ENCODE measurements around the gene CDR2. TPM values are rescaled to one million over a fixed set of nuclear protein-coding genes. Genes with fewer than 3 reads are reported as not detected.

Gene CDR2
- total and polyA plus RNA-seq, 2 of the 13 experiments (the other 11 are each of a cell fraction or from before 2014, with no cell fraction given), result 59.0 to 78.9 TPM

DNA sequence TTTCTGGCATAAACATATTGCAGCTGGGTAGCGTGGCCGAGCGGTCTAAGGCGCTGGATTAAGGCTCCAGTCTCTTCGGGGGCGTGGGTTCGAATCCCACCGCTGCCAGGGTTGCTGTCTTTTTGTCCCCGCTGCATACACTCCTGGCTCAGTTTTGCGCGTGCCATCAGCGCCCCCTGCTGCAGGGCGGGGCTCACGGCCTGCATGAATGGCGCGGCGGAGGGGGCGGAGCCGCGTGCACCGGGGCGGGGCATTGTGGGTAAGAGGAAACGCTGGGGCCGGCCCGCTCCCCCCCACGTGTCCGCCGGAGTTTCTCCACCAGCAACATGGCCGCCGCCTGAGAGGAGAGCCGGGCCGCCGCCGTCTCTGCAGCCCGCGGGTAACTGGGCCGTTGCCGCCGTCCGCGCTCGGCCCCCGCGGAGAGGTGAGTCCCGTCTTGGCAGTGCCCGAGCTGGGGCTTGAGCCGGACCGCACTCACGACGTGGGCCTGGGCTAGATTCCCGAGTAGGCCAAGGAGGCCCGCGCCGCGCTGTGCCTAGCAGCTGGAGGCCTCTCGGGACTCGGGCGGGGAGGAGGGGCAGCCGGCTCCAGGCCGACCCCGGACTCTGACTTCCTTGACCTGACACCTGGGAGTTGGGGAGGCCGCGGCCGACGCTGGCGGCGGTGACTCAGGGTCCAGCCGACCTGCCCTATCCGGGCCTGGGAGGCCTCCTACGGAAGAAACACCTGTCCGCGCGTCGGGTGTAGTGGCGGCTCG, 77.1 kb downstream of the CDR2 start, which contains the start of gene POLR3E (continued):
- TF ChIP-seq, protein P1, sequence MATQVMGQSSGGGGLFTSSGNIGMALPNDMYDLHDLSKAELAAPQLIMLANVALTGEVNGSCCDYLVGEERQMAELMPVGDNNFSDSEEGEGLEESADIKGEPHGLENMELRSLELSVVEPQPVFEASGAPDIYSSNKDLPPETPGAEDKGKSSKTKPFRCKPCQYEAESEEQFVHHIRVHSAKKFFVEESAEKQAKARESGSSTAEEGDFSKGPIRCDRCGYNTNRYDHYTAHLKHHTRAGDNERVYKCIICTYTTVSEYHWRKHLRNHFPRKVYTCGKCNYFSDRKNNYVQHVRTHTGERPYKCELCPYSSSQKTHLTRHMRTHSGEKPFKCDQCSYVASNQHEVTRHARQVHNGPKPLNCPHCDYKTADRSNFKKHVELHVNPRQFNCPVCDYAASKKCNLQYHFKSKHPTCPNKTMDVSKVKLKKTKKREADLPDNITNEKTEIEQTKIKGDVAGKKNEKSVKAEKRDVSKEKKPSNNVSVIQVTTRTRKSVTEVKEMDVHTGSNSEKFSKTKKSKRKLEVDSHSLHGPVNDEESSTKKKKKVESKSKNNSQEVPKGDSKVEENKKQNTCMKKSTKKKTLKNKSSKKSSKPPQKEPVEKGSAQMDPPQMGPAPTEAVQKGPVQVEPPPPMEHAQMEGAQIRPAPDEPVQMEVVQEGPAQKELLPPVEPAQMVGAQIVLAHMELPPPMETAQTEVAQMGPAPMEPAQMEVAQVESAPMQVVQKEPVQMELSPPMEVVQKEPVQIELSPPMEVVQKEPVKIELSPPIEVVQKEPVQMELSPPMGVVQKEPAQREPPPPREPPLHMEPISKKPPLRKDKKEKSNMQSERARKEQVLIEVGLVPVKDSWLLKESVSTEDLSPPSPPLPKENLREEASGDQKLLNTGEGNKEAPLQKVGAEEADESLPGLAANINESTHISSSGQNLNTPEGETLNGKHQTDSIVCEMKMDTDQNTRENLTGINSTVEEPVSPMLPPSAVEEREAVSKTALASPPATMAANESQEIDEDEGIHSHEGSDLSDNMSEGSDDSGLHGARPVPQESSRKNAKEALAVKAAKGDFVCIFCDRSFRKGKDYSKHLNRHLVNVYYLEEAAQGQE (IDR thresholded peaks at IDR 0.05; ENCODE audit: borderline replicate concordance in 1 of 2, low read depth in 1 of 2, low read length in 2 of 2), result 0 out of 4 replicates have a peak, but pooled peaks of 1 of the 2 experiments have one; percentile 51
- TF ChIP-seq PITX1 (CRISPR knock-in tag; IDR thresholded peaks at IDR 0.05) (peak; percentile 99), ARHGAP35 (CRISPR knock-in tag; IDR thresholded peaks at IDR 0.05; ENCODE audit: borderline replicate concordance) (peak; percentile 96), ZNF609 (CRISPR knock-in tag; IDR thresholded peaks at IDR 0.05; ENCODE audit: borderline replicate concordance) (peak; percentile 73; the same call in 1 of the 2 replicates), ZNF670 (CRISPR knock-in tag; IDR thresholded peaks at IDR 0.05; ENCODE audit: borderline replicate concordance) (peak; percentile 99), ZNF296 (CRISPR knock-in tag; conservative IDR thresholded peaks at IDR 0.05) (peak; percentile 91; the same call in 1 of the 2 replicates), ZNF773 (CRISPR knock-in tag; IDR thresholded peaks at IDR 0.05; ENCODE audit: borderline replicate concordance) (peak; percentile 9; the same call in 1 of the 2 replicates), ZMYM4 (CRISPR knock-in tag; IDR thresholded peaks at IDR 0.05) (peak; percentile 98), ATAD3A (CRISPR knock-in tag; IDR thresholded peaks at IDR 0.05) (peak; percentile 26; the same call in 1 of the 2 replicates), THRA (CRISPR knock-in tag; IDR thresholded peaks at IDR 0.05; ENCODE audit: borderline replicate concordance) (peak; percentile 90; the same call in 1 of the 2 replicates), ZNF24 (IDR thresholded peaks at IDR 0.05) (peak; percentile 100), TAF1 (CRISPR knock-in tag; IDR thresholded peaks at IDR 0.05) (peak; percentile 99), ZNF563 (CRISPR knock-in tag; IDR thresholded peaks at IDR 0.05) (peak; percentile 100)
- TF ChIP-seq, protein P2, sequence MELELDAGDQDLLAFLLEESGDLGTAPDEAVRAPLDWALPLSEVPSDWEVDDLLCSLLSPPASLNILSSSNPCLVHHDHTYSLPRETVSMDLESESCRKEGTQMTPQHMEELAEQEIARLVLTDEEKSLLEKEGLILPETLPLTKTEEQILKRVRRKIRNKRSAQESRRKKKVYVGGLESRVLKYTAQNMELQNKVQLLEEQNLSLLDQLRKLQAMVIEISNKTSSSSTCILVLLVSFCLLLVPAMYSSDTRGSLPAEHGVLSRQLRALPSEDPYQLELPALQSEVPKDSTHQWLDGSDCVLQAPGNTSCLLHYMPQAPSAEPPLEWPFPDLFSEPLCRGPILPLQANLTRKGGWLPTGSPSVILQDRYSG (CRISPR knock-in tag; IDR thresholded peaks at IDR 0.05), result peak; percentile 87; the same call in 1 of the 2 replicates

Data from HepG2 (cell line).